Ramos (cell line): ENCODE results near the gene MC2R.

Source experiments
- in situ Hi-C: fragments of 300-500 bp; cut with MboI; formaldehyde crosslinking; loops from one replicate; pipeline ENCODE4 v1.14.3; 2022; ENCODE audit warnings: low sequenced_read_pairs; ENCODE audit not compliant: unreplicated experiment

Gene MC2R

GRCh38 chr18:13915391-13915790, at the start of gene MC2R:
Gene MC2R, minus strand, starts transcription at chr18:13915536. Its CDS starts 30,018 bp downstream, at chr18:13885518.
- in situ Hi-C loops: no loop called here

GRCh38 chr18:13945811-13946210, 30.5 kb upstream of the MC2R start:
- in situ Hi-C loops: no loop called here

- in situ Hi-C loops: no loop called here
Measured at GRCh38 chr18:13943338-13943737, 28.0 kb upstream of the MC2R start.

- in situ Hi-C loops: no loop called here
Measured at GRCh38 chr18:13940326-13940725, 25.0 kb upstream of the MC2R start.

GRCh38 chr18:13934676-13935075, 19.3 kb upstream of the MC2R start:
- in situ Hi-C loops: no loop called here

GRCh38 chr18:13934058-13934457, 18.7 kb upstream of the MC2R start:
- in situ Hi-C loops: no loop called here

- in situ Hi-C loops: no loop called here
Measured at GRCh38 chr18:13932285-13933025, 17.1 kb upstream of the MC2R start.

- in situ Hi-C loops: no loop called here
Measured at GRCh38 chr18:13930964-13931363, 15.6 kb upstream of the MC2R start.

GRCh38 chr18:13923221-13923620, 7.9 kb upstream of the MC2R start:
- in situ Hi-C loops: no loop called here

GRCh38 chr18:13918898-13919297, 3.6 kb upstream of the MC2R start:
- in situ Hi-C loops: no loop called here

- in situ Hi-C loops: no loop called here
Measured at GRCh38 chr18:13917401-13917800, 2.1 kb upstream of the MC2R start.

- in situ Hi-C loops: no loop called here
Measured at GRCh38 chr18:13916559-13916958, 1.2 kb upstream of the MC2R start.

- in situ Hi-C loops: no loop called here
Measured at GRCh38 chr18:13915995-13916431, 677 bp upstream of the MC2R start.

- in situ Hi-C loops: no loop called here
Measured at GRCh38 chr18:13914756-13915155, 580 bp downstream of the MC2R start.

- in situ Hi-C loops: no loop called here
Measured at GRCh38 chr18:13914170-13914569, 1.2 kb downstream of the MC2R start.

GRCh38 chr18:13913205-13913604, 2.1 kb downstream of the MC2R start:
- in situ Hi-C loops: no loop called here

GRCh38 chr18:13912601-13913000, 2.7 kb downstream of the MC2R start:
- in situ Hi-C loops: no loop called here

- in situ Hi-C loops: no loop called here
Measured at GRCh38 chr18:13910986-13911385, 4.3 kb downstream of the MC2R start.

GRCh38 chr18:13910501-13910900, 4.8 kb downstream of the MC2R start:
- in situ Hi-C loops: no loop called here

- in situ Hi-C loops: no loop called here
Measured at GRCh38 chr18:13909141-13909940, 6.0 kb downstream of the MC2R start.

- in situ Hi-C loops: no loop called here
Measured at GRCh38 chr18:13900633-13901032, 14.7 kb downstream of the MC2R start.
